ELR (cell line): ENCODE results near the gene EVC2.

Source experiments
- DNase-seq: peaks from one replicate; pipeline ENCODE4 v3.0.0-alpha.2; 2015; ENCODE audit warnings: low read depth

The EVC2 gene

DNA sequence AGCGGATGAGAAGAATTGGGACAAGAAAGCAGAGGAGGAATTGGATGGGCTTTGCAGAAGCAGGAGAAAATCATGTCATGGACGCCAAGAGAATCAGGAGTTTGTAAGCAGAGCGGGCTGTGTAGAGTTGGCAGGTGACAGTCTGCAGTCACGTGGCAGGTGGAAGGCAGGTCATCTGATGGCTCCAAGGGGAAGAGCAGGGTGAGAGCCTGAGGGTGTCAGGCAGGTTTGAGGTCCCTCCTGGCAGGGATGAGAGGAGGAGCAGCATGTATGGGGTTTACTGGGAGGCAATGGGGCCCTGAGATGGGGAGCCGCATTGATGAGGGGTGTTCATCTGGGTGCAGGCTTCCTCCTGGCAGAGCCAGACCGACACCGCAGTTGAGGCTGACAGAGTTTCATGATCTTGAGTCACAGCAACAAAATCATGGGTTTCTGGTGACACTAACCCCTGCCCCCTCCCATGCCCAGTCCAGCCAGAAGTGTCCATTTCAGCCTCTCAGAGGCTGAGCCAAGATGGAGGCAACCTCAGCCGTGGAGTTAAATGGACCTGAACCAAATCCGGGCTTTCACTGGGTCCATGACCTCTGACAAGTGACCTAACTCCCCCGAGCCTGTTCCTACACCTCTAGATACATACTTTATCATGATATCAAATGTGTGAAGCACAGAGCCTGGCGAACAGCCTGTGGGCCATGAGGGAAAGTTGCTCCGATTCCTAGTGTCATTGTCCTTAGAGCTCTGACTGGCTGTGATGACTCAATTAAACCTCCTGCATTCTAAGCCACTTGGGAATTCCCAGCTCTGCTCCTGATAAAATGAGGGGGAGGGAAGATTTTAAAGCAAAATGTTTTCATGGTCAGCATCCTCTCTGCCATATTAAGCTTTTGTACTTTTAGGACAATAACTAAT, 38.7 kb upstream of the EVC2 start:
- peak; percentile 77 for DNase-seq

DNA sequence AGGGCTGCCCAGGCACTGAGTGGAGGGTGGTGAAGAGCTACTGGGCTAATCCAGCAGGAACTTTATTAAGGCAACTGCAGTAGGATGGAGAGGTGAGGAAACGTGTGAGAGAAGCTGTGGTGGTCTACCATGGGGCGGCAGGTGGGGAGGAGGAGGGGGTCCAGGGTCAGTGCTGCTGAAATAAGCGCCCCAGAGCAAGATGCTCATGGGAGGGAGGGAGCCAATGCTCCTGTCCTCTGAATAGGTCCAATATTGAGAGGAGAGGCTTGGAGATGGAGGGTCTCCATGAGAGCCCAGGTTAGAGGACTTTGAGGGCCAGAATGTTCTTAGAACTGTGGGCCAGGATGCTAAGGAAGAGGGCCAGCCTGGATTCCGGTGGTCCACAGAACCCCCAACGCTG, 37.9 kb upstream of the EVC2 start:
- DNase-seq = no peak

DNA sequence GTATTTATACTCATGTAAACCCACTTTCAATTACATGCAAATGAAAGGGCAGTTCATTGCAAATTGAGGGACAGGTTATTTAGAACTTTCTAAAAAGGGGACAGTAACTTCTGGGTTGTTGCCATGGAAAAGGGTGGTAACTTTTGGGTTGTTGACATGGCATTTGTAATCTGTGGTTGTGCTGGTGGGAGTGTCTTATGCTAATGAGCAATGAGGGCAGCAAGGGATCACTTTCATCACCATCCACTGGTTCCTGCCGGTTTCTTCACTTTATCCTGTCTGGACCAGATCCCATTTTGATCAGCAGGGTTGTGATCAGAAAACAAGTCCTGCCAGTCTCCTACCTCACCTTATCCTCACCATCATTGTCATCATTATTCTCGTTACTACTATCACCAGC, 34.6 kb upstream of the EVC2 start:
- no peak for DNase-seq

DNA sequence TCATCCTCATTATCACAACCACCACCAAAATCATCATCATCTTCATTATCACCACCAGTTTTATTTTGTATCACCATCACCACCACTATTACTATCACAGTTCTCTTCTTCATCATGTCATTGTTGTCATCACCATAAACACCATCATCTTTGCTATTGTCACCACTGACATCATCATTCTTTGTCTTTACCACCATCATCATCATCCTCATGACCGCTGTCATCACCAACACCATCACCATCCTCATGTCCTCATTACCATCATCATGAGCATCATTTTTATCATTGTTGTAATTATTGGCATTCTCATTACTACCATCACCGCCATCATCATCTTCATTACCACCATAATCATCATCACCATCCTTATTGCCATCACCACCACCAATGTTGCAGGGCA, 34.0 kb upstream of the EVC2 start:
- no peak for DNase-seq

DNA sequence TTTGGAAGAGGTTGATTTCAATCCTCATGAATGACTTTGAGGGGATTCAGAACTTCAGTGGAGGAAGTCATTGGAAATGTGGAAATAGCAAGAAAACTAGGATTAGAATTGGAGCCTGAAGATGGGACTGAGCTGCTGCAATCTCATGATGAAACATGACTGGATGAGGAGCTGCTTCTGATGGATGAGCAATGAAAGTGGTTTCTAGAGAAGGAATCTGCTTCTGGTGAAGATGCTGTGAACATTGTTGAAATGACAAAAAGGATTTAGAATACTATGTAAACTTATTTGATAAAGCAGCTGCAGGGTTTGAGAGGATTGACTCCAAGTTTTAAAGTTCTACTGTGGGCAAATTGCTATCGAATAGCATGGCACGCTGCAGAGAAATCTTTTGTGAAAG, 29.7 kb upstream of the EVC2 start:
- no peak for DNase-seq

DNA sequence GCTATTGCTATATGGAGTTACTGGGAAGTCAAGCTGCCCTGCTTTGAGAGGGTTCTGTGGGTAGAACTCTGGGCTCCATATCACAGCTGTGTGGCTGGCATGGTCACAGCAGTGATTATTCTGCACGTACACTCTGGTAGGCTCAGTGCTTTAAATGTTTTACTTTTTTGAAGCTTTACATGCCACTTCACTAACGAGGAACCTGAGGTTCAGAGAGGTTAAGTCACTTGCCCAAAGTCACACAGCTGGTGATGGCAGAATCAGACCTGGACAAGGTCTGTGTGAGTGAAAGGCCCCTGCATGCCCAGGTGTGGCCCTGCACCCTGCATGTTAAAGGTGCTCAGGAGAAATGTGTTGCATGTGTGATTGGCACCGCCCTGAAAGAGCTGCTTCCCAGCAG, 27.1 kb upstream of the EVC2 start:
- no peak for DNase-seq

DNA sequence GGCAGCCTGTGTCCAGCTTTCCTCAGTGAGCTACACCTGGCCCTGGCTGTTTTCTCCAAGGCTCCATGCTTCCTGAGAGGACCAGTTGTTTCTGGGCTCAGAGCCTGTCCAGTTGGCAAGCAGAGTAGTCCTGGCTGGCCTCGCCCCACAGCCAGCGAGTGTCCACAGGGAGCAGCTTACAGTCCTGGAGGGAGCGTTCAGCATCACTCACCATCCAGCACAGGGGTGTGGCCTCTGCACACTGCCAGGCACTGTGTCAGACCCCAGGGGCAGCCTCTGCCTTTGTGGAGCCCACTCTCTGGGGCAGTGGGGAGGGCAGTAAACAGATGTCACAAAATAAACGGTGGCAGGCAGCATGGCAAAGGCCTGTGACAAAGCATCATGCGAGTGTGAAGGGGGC, 26.5 kb upstream of the EVC2 start:
- DNase-seq = no peak

DNA sequence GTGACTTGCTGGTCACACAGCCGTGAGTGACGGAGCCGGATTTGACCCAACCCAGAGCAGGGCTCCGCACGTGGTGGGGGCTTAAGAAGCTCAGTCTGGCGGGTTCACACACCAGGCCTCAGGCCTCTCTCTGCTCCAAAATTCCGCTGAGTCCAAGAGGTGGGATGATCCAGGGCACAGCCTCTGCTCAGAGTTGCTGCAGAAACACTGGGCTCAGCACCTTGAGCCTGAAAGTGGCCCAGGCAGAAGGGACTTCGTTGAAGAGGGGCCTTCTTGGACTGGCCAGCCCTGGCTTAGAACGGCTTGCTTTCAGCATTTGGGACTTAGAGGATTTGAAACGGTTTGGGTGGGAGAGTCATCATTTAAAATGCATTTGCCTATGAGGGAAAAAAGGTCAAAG, 23.8 kb upstream of the EVC2 start:
- no peak for DNase-seq

DNA sequence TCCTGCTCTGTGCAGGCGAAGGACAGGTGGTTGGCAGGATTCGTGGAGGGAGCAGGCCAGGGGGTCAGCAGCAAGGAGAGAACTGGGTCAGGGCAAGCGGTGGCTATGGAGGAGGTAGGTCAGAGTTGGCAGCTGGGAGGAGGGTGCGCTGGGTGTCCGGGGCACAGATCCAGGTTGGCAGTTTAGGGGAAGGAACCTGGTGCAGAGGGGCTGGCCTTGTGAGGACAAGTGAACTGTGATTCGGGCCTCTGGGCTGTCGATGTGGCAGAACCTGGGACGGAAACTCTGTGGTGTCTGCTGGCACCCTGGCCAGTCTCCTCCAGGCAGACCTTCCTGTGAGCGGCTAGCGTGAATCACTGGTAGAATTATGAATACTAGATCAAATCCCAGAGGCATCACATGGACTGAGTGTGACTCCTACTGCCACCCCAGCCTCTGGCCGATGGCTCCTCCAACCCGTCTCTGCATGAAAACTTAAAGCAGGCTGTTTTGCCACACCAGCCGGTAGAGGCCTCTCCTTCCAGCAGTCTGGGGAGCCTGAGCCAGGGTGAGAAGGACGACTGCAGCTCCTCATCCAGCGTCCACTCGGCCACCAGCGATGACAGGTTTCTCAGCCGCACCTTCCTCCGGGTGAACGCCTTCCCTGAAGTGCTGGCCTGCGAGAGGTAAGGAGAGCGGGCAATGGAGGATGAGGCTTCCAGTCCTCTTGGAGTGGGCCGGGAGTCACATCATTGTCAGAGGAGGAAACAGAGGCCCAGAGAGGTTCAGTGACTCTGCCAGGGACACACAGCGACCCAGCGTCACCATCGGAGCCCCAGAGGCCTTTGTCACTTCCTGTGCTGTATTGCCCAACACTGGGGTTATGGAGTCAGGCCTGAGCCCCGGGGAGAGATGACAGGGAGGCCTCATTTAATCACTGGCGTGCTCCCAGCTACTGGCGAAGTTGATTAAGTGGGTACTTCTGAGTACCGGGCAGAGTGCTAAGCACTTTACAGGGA, 22.9 kb upstream of the EVC2 start:
- peak; percentile 60 for DNase-seq

DNA sequence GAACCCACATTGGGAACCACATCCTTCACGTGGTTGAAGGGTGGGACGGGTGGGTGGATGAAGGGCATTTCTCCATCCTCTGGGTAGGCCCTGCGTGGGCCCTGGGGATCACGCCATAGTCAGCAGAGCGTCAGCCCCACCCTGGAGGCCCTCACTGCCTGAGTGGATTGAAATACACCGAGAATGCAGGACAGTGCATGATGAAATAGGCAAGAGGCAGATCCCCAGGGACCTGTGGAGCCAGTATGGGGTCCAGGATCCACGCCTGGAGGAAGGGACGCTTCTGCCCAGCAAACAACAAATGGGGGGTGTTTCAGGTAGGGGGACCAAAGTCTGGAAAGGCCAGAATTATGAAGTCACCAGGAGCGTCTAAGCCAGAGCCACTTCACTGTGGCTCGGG, 22.1 kb upstream of the EVC2 start:
- DNase-seq = no peak

DNA sequence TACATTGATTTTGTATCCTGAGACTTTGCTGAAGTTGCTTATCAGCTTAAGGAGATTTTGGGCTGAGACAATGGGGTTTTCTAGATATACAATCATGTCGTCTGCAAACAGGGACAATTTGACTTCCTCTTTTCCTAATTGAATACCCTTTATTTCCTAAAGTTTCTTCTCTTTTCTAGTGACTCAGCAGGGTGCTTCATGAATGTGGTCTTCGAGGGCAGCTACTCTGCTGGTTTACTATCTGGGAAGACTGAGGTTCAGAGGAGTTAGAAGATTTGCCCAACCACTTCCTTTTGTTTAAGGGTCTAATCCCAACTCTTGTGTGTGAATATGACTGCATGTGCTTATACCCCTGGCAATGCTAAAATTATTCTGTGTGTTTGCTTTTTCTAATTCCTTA, 20.1 kb upstream of the EVC2 start:
- peak; percentile 41 for DNase-seq

DNA sequence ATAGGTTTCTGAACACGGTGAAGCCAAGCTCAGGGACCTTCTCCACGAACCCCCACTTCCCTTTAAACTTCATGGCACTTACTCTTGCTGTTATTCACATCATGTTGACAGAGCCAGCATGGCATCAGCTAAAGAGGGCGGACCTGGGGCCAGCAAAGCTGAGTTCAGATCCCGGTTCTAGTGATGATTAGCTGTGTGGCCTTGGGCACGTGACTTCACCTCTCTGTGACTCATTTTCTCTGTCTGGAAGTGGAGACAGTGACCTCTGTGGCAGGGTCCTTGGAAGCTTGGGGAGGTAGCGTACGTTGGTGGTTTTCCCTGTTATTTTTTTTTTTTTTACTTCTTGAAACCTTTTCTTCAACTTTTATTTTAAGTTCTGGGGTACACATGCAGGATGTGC, 16.0 kb upstream of the EVC2 start:
- peak; percentile 62 for DNase-seq

DNA sequence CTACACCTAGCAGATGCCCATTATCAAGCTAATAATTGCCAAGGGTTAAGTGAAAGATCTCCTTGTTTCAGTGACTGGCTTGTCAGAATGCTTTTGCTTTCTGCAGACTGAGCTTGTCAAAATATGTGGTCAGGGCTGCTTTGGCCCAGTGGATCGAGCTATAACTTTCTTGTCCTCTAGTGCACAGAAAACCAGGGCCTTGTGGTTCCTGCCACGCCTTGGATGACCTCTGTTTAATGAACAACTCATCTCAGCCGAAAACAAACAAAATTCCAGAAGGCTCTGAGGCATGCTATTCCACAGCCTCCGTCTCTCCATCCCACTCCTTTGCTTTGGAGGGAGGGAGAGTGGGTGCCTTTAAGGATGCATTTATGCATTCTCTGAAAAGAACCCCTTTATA, 14.0 kb upstream of the EVC2 start:
- DNase-seq = peak; percentile 72

DNA sequence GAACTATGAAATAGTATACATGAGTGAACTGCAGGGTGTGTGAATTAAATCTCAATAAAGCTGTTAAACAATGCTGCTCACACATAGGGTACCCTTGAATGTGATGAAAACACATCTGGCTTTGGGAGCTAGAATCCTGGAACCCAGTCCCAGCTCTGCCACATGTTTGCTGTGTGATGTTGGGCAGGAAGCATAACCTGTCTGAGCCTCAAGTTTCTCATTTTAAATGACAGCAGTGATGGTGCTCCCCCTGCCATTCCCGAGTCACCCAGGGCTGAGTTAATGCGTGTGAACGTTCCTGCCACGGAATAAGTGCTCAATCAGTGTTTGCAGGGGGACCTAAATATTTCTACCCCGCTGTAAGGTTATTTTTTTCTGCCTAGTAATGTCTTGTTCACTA, 13.6 kb upstream of the EVC2 start:
- DNase-seq = no peak

DNA sequence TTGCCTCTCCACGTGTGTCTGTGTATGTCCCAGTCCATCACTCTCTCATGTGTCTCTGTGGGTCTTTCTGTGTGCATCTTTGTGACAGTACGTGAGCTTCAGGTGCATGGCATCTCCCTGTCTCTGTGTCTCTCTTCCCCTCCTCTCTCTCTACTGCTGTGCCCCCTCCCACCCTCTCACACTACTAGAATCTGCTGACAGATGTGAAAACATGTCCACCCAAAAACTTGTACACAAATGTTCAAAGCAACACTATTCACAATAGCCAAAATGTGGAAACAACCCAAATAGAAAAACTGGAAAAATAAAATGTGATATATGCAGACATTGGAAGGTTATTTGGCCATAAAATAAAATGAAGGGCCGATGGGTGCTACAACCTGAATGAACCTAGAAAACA, 12.6 kb upstream of the EVC2 start:
- DNase-seq = no peak

DNA sequence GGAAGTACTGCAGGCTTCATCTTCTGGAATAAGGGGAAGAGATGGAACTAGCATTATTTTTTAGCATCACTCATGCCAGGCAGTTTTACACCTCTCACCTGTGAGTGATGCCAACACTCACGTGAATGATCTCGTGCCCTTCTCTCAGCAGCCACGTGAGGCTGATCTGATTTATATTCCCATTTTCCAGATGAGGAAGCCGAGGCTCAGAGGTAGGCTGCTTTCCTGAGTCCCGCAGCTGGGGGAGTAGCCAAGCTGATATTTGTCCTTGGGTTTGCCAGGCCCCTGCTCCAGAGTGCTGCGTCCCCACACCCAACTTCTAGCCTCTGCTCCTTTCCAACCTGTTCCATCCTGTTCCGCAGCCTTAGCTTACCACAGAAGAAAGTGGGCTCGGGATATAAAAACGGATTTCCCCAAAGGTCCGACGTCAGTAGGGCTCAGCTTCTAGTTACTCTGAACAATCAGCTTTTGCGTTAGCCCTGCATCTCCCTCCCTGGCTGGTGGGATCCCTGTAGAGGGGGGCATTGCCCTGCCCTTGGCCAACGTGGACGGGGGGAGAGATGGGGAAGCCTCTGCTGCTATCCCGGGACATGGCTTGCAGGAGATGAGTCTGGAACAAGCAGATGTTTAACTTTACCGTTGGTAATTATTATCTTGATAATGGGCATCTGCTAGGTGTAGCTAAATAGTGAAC, 11.9 kb upstream of the EVC2 start:
- DNase-seq = no peak

DNA sequence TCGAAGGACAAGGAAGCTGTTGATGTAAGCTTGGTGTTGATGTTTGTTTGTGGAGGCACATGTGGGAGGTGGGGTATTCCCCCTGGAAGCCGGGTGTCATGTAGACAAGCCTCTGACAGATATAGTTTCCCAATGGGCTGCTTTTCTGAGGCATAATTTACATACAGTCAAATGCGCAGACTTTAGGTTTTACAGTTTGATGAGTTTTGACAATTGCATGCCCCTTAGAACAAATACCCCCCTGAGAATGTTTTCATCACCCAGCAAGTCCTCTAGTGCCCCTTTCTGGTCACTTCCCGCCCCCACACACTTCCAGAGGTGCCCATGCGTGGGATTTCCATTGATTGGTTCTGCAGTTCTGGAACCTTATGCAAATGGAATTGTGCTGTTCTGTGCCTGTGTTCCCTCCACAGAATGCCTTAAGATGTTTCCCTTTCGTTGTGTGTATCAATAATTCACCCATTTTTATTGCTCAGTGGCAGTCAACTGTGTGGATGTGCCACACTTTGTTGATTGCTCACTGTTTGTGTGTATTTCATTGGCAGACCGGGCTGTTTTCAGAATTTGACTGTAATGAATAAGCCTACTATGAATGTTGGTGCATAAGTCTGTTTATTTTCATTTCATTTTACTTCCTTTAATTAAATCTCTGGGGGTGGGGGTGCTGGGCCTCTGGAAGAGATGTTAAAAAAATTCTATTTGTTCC, 11.1 kb upstream of the EVC2 start:
- DNase-seq = no peak

DNA sequence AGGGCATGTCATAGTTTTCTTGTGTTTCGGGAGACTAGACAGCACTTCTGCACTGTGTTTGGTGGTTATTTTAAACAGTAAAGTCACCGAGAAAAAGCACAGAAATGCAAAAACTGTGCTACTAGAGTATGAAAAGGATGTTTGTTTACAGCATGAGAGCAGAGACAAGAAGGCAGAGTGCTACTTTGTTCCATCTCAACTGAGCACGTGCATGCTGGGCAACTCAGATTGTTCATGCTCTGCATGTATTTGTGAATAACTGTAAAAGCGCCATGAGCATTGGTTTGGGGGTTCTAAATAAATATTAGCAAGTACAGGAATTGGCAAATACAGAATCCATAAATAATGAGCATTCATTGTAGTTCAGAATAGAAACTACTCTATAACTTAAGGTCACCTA, 10.1 kb upstream of the EVC2 start:
- DNase-seq = no peak

DNA sequence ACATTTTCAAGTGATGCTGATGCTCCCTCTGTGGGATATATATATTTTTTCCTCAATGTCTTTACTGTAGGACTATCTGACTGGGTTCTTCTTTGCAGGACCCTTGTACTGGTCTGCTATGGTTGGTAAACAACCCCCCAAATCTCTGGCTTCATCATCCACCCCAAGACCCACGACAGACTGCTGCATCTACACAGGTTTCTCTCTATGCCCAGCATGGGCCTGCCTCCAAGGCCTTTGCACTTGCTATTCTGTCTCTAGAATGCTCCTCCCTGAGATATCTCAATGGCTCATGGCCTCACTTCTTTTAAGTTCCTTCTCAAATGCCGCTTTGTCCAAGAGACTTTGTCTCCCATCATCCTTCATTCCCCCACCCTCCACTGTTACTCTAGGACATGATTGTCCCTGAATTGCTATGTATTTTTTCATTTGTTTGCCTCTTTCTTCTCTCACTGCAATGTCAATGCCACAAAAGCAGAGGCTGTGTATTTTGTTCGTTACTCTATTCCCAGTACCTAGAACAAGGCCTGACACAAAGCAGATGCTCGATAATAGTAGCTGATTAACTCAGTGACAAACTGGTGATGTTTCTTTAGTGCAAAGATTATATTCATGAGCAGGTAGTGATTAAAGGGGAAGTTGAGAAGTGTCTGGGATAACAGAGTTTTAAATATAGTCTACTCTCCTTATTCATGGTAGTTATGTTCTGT, 9.2 kb upstream of the EVC2 start:
- DNase-seq = no peak

DNA sequence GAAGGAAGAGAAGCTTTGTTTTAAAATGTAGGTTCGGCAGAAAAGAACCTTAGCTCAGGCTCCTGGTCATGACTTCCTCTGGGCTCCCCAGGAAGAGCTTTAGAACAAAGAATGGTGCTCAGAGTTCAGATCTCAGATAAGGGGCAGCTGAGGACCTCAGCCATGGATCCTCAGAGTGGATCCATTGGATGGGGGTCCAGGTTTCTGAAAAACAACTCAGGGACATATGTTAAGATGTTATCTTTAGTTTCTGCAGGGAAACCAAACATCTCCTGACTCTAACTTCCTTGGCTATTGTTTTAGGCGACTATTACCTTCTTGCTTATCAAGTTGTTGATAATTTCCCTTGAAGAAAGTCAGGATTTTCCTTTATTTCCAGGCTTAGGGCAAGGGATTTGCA, 8.0 kb upstream of the EVC2 start:
- no peak for DNase-seq

DNA sequence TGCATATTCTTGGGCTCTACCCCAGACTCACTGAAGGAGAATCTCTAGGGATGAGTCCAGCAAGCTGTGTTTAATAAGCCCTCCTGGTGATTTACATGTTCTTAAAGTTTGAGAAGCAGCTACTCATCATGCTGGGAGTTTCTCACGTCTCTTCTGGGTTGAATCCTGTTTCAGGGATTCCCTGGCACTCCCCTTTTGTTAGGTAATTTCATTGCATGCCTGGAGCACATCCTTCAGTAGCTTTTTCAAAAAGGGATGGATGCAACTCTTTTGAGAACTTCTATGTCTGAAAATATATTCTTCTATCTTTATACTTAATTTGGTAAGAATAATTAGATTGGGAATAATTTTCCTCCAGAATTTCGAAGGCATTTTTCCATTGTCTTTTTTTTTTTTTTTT, 7.0 kb upstream of the EVC2 start:
- no peak for DNase-seq
